SK-N-SH (cell line): Measurements from ENCODE around the gene USP34. TPM values are rescaled to one million over a fixed set of nuclear protein-coding genes. Genes with fewer than 3 reads are reported as not detected.

Experiments
- CTCF ChIA-PET: fragments of 300-600, 350-600 bp; formaldehyde crosslinking; extraction: SDS; loops from one replicate; lab custom pipeline; 2021; lab: Yijun Ruan, JAX
- POLR2A ChIA-PET: fragments of 350-600 bp; sonication (Branson Sonifier 250); formaldehyde crosslinking; extraction: SDS; loops from one replicate; lab custom pipeline; 2020; ENCODE audit warnings: antibody characterized with exemption, inconsistent platforms; lab: Yijun Ruan, JAX
- DNase-seq: peaks from one replicate; pipeline ENCODE4 v3.0.0; 2012
- H2AFZ ChIP-seq: fragments of 200-600 bp; sonication (generic); 2 replicates; pipeline ENCODE4 v1.8.1; 2016; ENCODE audit warnings: antibody characterized with exemption, mild to moderate bottlenecking, low read depth
- H3F3A ChIP-seq: fragments of 200-600 bp; sonication (generic); replicated peaks from 2 replicates; pipeline ENCODE3; 2016; ENCODE audit warnings: antibody characterized with exemption, mild to moderate bottlenecking; ENCODE audit not compliant: insufficient read depth
- H3K27ac ChIP-seq, 2 experiments: fragments of 200-500 bp in 1 of 2; fragments of 200-600 bp in 1 of 2; sonication (Bioruptor generic) in 1 of 2; sonication (generic), shearing (Covaris generic) in 1 of 2; 2 replicates each; pipeline versions ENCODE4 v1.5.1 to v1.6.1; 2014 to 2016; ENCODE audit warnings: low read depth in 2 of 2, inconsistent platforms in 1 of 2, low read length in 1 of 2, mild to moderate bottlenecking in 1 of 2, mixed read lengths in 1 of 2
- H3K27me3 ChIP-seq: fragments of 200-600 bp; sonication (generic), shearing (Covaris generic); 2 replicates; pipeline ENCODE4 v1.6.1; 2016; ENCODE audit warnings: mixed run types; ENCODE audit not compliant: insufficient read depth
- H3K36me3 ChIP-seq, 2 experiments: fragments of 200-500 bp in 1 of 2; fragments of 200-600 bp in 1 of 2; sonication (Bioruptor generic) in 1 of 2; sonication (generic) in 1 of 2; replicated peaks in 1 of 2; 2 replicates each; pipeline versions ENCODE3 to v1.5.1; 2014 to 2016; ENCODE audit warnings: low read length in 1 of 2, mild to moderate bottlenecking in 1 of 2; ENCODE audit not compliant: insufficient read depth in 2 of 2, control insufficient read depth in 1 of 2
- H3K4me1 ChIP-seq, 2 experiments: fragments of 200-500 bp in 1 of 2; fragments of 200-600 bp in 1 of 2; sonication (Bioruptor generic) in 1 of 2; sonication (generic), shearing (Covaris generic) in 1 of 2; 2 replicates each; pipeline versions ENCODE4 v1.5.1 to v1.6.1; 2014 to 2016; ENCODE audit warnings: low read depth in 1 of 2, low read length in 1 of 2, mixed run types in 1 of 2; ENCODE audit not compliant: insufficient read depth in 2 of 2, control insufficient read depth in 1 of 2
- H3K4me2 ChIP-seq: fragments of 200-600 bp; sonication (generic), shearing (Covaris generic); 2 replicates; pipeline ENCODE4 v1.6.1; 2017; ENCODE audit warnings: mixed run types
- H3K4me3 ChIP-seq, 2 experiments: fragments of 200-500 bp in 1 of 2; fragments of 200-600 bp in 1 of 2; sonication (Bioruptor generic) in 1 of 2; sonication (generic), shearing (Covaris generic) in 1 of 2; 2 replicates each; pipeline versions ENCODE4 v1.5.1 to v1.8.1; 2014 to 2016; ENCODE audit warnings: low read depth in 2 of 2, inconsistent platforms in 1 of 2, low read length in 1 of 2, mild to moderate bottlenecking in 1 of 2, mixed read lengths in 1 of 2, moderate library complexity in 1 of 2
- H3K79me2 ChIP-seq: fragments of 200-600 bp; sonication (generic); 2 replicates; pipeline ENCODE4 v1.8.1; 2017; ENCODE audit warnings: mild to moderate bottlenecking; ENCODE audit not compliant: insufficient read depth
- H3K9ac ChIP-seq: fragments of 200-600 bp; sonication (generic); 2 replicates; pipeline ENCODE4 v1.6.1; 2017; ENCODE audit warnings: mixed run types
- H3K9me2 ChIP-seq: fragments of 200-600 bp; sonication (generic); 2 replicates; pipeline ENCODE4 v1.6.1; 2017; ENCODE audit warnings: mixed run types
- H3K9me3 ChIP-seq: fragments of 200-600 bp; sonication (generic); 2 replicates; pipeline ENCODE4 v1.6.1; 2017; ENCODE audit warnings: mixed run types, mild to moderate bottlenecking, moderate library complexity
- H4K20me1 ChIP-seq: fragments of 200-600 bp; sonication (generic); 2 replicates; pipeline ENCODE4 v1.6.1; 2017; ENCODE audit warnings: mild to moderate bottlenecking, mixed run types; ENCODE audit not compliant: insufficient read depth
- CHD2 ChIP-seq: fragments of 150-350 bp; IDR thresholded peaks from 2 replicates; pipeline ENCODE4 v1.6.1; 2018; ENCODE audit warnings: low read length; ENCODE audit not compliant: partially characterized antibody
- ELF1 ChIP-seq: IDR thresholded peaks from 2 replicates; pipeline ENCODE4 v1.4.0; 2012
- FOXJ3 ChIP-seq: sonication (generic); formaldehyde crosslinking; IDR thresholded peaks from 2 replicates; pipeline ENCODE4 v1.5.1; 2020; ENCODE audit warnings: mild to moderate bottlenecking, missing genetic modification reagents
- FOXM1 ChIP-seq: IDR thresholded peaks from 2 replicates; pipeline ENCODE4 v1.4.0; 2012; ENCODE audit warnings: low read depth, mild to moderate bottlenecking
- IRF3 ChIP-seq: fragments of 150-350 bp; IDR thresholded peaks from 2 replicates; pipeline ENCODE4 v1.6.1; 2016; ENCODE audit warnings: mild to moderate bottlenecking, low read depth, low read length
- RAD21 ChIP-seq: IDR thresholded peaks from 2 replicates; pipeline ENCODE4 v1.6.1; 2012; ENCODE audit warnings: mild to moderate bottlenecking, low read length
- RXRA ChIP-seq: IDR thresholded peaks from 2 replicates; pipeline ENCODE4 v1.4.0; 2012; ENCODE audit warnings: low read depth, mild to moderate bottlenecking, borderline replicate concordance
- TEAD4 ChIP-seq: IDR thresholded peaks from 2 replicates; pipeline ENCODE4 v1.4.0; 2012; ENCODE audit warnings: mild to moderate bottlenecking, borderline replicate concordance; ENCODE audit not compliant: insufficient read depth
- USF1 ChIP-seq: IDR thresholded peaks from 2 replicates; pipeline ENCODE4 v1.4.0; 2012; ENCODE audit warnings: low read depth, borderline replicate concordance
- YY1 ChIP-seq: IDR thresholded peaks from 2 replicates; pipeline ENCODE4 v1.4.0; 2012; ENCODE audit warnings: low read depth, mild to moderate bottlenecking
- ZBTB33 ChIP-seq: IDR thresholded peaks from 2 replicates; pipeline ENCODE4 v1.4.0; 2012; ENCODE audit warnings: low read depth, borderline replicate concordance
- WGBS: methylation state at CpG from one replicate; pipeline ENCODE4 v1.1.6; 2017; ENCODE audit warnings: low lambda C conversion rate; 5-methylcytosine and 5-hydroxymethylcytosine counted together
- polyA plus RNA-seq, 3 experiments: library from polyadenylated mRNA; depleted of rRNA; stranded (reverse); fragments of >200 nt; gene quantifications; 2 replicates each; pipeline ENCODE4 v1.2.3, GENCODE V29; 2012
- TF ChIP-seq, protein P1 (sequence below): IDR thresholded peaks from 2 replicates; pipeline ENCODE4 v1.4.0; 2012; ENCODE audit warnings: low read depth
- TF ChIP-seq, protein P2 (sequence below): IDR thresholded peaks from 2 replicates; pipeline ENCODE4 v1.6.1; 2012; ENCODE audit warnings: mild to moderate bottlenecking, low read depth, low read length, moderate library complexity
- TF ChIP-seq, protein P3 (sequence below): IDR thresholded peaks from 2 replicates; pipeline ENCODE4; 2012

The USP34 gene
- polyA plus RNA-seq, 1 of the 3 experiments (the other 2 are of a cell fraction): 31.4 TPM

GRCh38 chr2:61179701-61180639 lies 290.9 kb downstream of the USP34 start (continued):
- TF ChIP-seq ELF1: no peak
- TF ChIP-seq FOXJ3: no peak
- no peak for TF ChIP-seq ZBTB33
- no peak for TF ChIP-seq IRF3
- TF ChIP-seq YY1: no peak
- TF ChIP-seq FOXM1: no peak
- TF ChIP-seq CHD2: peak; percentile 29
- no peak for TF ChIP-seq USF1
- TF ChIP-seq, all 33 proteins: peak for 8

DNA sequence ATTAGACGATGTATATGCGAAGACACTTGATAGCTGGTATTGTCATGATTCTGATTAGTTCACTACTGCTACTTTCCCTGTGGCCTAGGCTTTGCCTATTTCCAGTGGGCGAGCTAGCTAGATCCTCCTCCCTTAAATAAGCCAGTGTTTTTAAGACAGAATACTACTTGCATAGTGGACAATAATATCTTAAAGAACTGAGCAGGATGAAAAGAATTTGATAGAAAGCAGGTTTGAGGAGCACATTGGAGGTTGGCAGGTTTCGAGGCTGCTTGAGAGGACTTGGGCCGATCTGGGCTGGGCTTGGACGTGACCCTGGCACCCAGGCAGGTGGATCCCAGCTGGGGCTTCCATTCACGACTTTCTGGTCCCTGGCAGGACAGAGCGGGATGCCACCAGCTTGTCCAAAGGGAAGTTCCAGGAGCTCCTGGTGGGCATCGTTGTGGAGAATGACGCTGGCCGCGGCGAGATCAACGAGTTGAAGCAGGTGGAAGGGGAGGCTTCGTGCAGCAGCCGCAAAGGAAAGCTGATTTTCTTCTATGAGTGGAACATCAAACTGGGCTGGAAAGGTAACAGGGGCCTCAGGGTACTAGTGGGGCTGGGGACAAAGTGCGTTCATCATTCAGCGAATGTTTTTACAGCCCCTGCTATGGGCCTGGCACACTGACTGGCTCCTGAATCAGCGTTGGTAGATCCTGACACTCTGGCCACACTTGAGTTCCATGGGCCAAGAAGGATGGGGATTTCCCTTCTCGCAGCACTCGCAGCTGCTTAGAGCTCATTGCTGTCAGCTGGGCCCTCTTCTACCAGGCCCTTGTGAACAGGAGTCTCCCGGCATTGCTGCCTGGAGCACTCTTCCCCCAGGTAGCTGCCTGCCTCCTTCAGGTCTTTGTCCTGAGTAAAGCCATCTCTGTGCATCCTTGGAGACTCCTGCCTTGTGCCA lies 292.0 kb downstream of the USP34 start:
- Histone ChIP-seq H2AFZ (no peak overlapping the region), H3K9me2 (no peaks in the 10 kb centered on the region), H3F3A (no peaks in the 10 kb centered on the region), H3K79me2 (peaks cover 52% of the 10 kb centered on the region; the same call in 1 of the 2 replicates), H3K27me3 (no peaks in the 10 kb centered on the region), H3K36me3 (peaks cover 26 to 28% of the 10 kb centered on the region in 2 experiments), H3K9ac (peak overlapping the region; percentile 6; the same call in 1 of the 2 replicates), H4K20me1 (no peaks in the 10 kb centered on the region), H3K4me3 (peak overlapping the region; percentile 0 to 71; a peak in 3 of 4 replicates), H3K27ac (peak overlapping the region; percentile 53 to 83), H3K4me1 (peaks cover 41 to 47% of the 10 kb centered on the region in 2 experiments), H3K4me2 (peak overlapping the region; percentile 95), H3K9me3 (no peaks in the 10 kb centered on the region)
- CTCF ChIA-PET: interaction anchor here (0.7 to 1.9 kb wide), 4 partner anchors 24 to 180 kb away, joined by 3 to 6 read pairs (median 3); no protein-coding TSS in a partner anchor
- WGBS: 98% methylated on average over 19 of the region's 22 CpGs
- POLR2A ChIA-PET: interaction anchor here (0.6 to 1.3 kb wide), 2 partner anchors 20 to 34 kb away, joined by 3 to 5 read pairs; no protein-coding TSS in a partner anchor
- no peak for DNase-seq
- TF ChIP-seq RXRA (no peak), IRF3 (no peak), RAD21 (no peak), FOXM1 (no peak), TEAD4 (no peak), YY1 (no peak)
- TF ChIP-seq, protein P1, sequence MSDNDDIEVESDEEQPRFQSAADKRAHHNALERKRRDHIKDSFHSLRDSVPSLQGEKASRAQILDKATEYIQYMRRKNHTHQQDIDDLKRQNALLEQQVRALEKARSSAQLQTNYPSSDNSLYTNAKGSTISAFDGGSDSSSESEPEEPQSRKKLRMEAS: no peak
- TF ChIP-seq, protein P2, sequence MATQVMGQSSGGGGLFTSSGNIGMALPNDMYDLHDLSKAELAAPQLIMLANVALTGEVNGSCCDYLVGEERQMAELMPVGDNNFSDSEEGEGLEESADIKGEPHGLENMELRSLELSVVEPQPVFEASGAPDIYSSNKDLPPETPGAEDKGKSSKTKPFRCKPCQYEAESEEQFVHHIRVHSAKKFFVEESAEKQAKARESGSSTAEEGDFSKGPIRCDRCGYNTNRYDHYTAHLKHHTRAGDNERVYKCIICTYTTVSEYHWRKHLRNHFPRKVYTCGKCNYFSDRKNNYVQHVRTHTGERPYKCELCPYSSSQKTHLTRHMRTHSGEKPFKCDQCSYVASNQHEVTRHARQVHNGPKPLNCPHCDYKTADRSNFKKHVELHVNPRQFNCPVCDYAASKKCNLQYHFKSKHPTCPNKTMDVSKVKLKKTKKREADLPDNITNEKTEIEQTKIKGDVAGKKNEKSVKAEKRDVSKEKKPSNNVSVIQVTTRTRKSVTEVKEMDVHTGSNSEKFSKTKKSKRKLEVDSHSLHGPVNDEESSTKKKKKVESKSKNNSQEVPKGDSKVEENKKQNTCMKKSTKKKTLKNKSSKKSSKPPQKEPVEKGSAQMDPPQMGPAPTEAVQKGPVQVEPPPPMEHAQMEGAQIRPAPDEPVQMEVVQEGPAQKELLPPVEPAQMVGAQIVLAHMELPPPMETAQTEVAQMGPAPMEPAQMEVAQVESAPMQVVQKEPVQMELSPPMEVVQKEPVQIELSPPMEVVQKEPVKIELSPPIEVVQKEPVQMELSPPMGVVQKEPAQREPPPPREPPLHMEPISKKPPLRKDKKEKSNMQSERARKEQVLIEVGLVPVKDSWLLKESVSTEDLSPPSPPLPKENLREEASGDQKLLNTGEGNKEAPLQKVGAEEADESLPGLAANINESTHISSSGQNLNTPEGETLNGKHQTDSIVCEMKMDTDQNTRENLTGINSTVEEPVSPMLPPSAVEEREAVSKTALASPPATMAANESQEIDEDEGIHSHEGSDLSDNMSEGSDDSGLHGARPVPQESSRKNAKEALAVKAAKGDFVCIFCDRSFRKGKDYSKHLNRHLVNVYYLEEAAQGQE: no peak
- TF ChIP-seq, protein P3, sequence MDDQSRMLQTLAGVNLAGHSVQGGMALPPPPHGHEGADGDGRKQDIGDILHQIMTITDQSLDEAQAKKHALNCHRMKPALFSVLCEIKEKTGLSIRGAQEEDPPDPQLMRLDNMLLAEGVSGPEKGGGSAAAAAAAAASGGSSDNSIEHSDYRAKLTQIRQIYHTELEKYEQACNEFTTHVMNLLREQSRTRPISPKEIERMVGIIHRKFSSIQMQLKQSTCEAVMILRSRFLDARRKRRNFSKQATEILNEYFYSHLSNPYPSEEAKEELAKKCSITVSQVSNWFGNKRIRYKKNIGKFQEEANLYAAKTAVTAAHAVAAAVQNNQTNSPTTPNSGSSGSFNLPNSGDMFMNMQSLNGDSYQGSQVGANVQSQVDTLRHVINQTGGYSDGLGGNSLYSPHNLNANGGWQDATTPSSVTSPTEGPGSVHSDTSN: no peak
